Erythroblast (primary cell): ENCODE measurements around the gene FOXJ3.

Source experiments
- GATA1 ChIP-seq: IDR thresholded peaks from 2 replicates; pipeline ENCODE4 v1.6.1; 2011; ENCODE audit warnings: low read depth, mild to moderate bottlenecking, control low read depth, low read length, moderate library complexity
- POLR2A ChIP-seq: IDR thresholded peaks from 2 replicates; pipeline ENCODE4 v1.6.1; 2011; ENCODE audit warnings: mild to moderate bottlenecking, low read length

DNA sequence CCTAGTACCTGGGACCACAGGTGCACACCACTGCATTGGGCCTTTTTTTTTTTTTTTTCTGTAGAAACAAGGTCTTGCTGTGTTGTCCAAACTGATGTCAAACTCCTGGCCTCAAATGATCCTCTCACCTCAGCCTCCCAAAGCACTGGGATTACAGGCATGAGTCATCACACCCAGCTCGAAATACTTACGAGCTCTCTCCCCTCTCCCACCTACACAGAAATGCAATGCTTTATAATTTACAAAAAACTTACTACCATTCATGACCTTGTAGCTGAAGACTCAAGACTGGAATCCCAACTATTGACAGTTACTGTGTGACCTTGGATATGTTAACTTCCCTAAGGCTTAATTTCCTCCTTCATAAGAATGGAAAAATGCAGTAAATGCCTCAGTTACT, 18.7 kb downstream of the FOXJ3 start:
- no peak for TF ChIP-seq POLR2A
- no peak for TF ChIP-seq GATA1
